ENCODE data around the gene PAK4. TPM values are rescaled to one million over a fixed set of nuclear protein-coding genes. Genes with fewer than 3 reads are reported as not detected.

The PAK4 gene
- total and polyA plus RNA-seq, 2 of the 13 experiments (the other 11 are each of a cell fraction or from before 2014, with no cell fraction given), result 9.5 to 17.8 TPM

- peaks cover 2 to 12% of the 10 kb centered on the region in 2 experiments; a peak in 1 of 5 replicates for H3K36me3 ChIP-seq (replicated peaks in 1 of 2; ENCODE audit: control insufficient read depth in 1 of 2, insufficient read depth in 2 of 2, low read length in 2 of 2)
- H3K27me3 ChIP-seq (ENCODE audit: control insufficient read depth in 1 of 2, insufficient read depth in 2 of 2, low read length in 2 of 2), result no peaks in the 10 kb centered on the region
- intact Hi-C loops (cut with micrococcal nuclease; ENCODE audit: unreplicated experiment), result no loop called here
- H3K4me1 ChIP-seq (ENCODE audit: insufficient read depth, low read length), result peaks cover 28% of the 10 kb centered on the region
- ChIA-PET CTCF (ENCODE audit: low intra/inter-chr PET ratio, low total read pairs) (no interaction called here), POLR2A (interaction anchor here (3.0 kb wide), 1 partner anchor 14 kb away, joined by 13 read pairs; no protein-coding TSS in a partner anchor)
- no peak overlapping the region for H3K4me2 ChIP-seq (ENCODE audit: low read depth, low read length)
- no peak for FAIRE-seq
- peaks cover 41% of the 10 kb centered on the region for H4K20me1 ChIP-seq (ENCODE audit: insufficient read depth, low read length)
- BruUV-seq (replicated peaks), result no TSS peak
- WGBS (ENCODE audit: low lambda C conversion rate), result 99% methylated on average over 7 of the region's 18 CpGs
- no peaks in the 10 kb centered on the region for H3K9me3 ChIP-seq (ENCODE audit: low read length)
- H3K4me3 ChIP-seq (replicated peaks in 1 of 3; ENCODE audit: insufficient read depth in 1 of 3, low read depth in 2 of 3, low read length in 3 of 3), result no peak overlapping the region
- no peak overlapping the region for H3K27ac ChIP-seq (ENCODE audit: extremely low read length, insufficient read depth, low read length)
- DNase-seq (ENCODE audit: low spot score), result no peak
- H3K79me2 ChIP-seq (ENCODE audit: insufficient read depth, low read length), result peaks cover 92% of the 10 kb centered on the region
- no peak overlapping the region for H2AFZ ChIP-seq (ENCODE audit: low read length)
- no peak for TF ChIP-seq CREB3 (CRISPR knock-in tag; IDR thresholded peaks at IDR 0.05)
- no peak for TF ChIP-seq GLI4 (CRISPR knock-in tag; IDR thresholded peaks at IDR 0.05; ENCODE audit: borderline replicate concordance)
- TF ChIP-seq SETDB1 (CRISPR knock-in tag; IDR thresholded peaks at IDR 0.05; ENCODE audit: borderline replicate concordance), result no peak
- no peak for TF ChIP-seq DPF2 (CRISPR knock-in tag; IDR thresholded peaks at IDR 0.05; ENCODE audit: borderline replicate concordance, low read depth)
- TF ChIP-seq MAFK (conservative IDR thresholded peaks at IDR 0.05 in 1 of 2, IDR thresholded peaks at IDR 0.05 in 1 of 2; ENCODE audit: low read length in 2 of 2), result no peak
- TF ChIP-seq, protein P1, sequence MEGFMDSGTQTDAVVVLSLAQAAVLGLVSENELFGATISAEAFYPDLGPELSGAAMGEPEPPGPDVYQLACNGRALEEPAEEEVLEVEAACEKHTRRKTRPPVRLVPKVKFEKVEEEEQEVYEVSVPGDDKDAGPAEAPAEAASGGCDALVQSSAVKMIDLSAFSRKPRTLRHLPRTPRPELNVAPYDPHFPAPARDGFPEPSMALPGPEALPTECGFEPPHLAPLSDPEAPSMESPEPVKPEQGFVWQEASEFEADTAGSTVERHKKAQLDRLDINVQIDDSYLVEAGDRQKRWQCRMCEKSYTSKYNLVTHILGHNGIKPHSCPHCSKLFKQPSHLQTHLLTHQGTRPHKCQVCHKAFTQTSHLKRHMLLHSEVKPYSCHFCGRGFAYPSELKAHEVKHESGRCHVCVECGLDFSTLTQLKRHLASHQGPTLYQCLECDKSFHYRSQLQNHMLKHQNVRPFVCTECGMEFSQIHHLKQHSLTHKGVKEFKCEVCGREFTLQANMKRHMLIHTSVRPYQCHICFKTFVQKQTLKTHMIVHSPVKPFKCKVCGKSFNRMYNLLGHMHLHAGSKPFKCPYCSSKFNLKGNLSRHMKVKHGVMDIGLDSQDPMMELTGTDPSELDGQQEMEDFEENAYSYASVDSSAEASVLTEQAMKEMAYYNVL (CRISPR knock-in tag; IDR thresholded peaks at IDR 0.05; ENCODE audit: borderline replicate concordance), result no peak
- TF ChIP-seq ZNF124 (CRISPR knock-in tag; IDR thresholded peaks at IDR 0.05), result no peak
- TF ChIP-seq, protein P2, sequence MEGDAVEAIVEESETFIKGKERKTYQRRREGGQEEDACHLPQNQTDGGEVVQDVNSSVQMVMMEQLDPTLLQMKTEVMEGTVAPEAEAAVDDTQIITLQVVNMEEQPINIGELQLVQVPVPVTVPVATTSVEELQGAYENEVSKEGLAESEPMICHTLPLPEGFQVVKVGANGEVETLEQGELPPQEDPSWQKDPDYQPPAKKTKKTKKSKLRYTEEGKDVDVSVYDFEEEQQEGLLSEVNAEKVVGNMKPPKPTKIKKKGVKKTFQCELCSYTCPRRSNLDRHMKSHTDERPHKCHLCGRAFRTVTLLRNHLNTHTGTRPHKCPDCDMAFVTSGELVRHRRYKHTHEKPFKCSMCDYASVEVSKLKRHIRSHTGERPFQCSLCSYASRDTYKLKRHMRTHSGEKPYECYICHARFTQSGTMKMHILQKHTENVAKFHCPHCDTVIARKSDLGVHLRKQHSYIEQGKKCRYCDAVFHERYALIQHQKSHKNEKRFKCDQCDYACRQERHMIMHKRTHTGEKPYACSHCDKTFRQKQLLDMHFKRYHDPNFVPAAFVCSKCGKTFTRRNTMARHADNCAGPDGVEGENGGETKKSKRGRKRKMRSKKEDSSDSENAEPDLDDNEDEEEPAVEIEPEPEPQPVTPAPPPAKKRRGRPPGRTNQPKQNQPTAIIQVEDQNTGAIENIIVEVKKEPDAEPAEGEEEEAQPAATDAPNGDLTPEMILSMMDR (CRISPR knock-in tag; IDR thresholded peaks at IDR 0.05), result no peak
- TF ChIP-seq ZNF761 (CRISPR knock-in tag; conservative IDR thresholded peaks at IDR 0.05), result no peak
- TF ChIP-seq MLLT10 (CRISPR knock-in tag; IDR thresholded peaks at IDR 0.05), result no peak
- TF ChIP-seq ZFP36 (IDR thresholded peaks at IDR 0.05; ENCODE audit: borderline replicate concordance, low read depth, low read length, partially characterized antibody), result no peak
- no peak for TF ChIP-seq ATF7 (IDR thresholded peaks at IDR 0.05)
- no peak for TF ChIP-seq ATF7 (CRISPR knock-in tag; IDR thresholded peaks at IDR 0.05)
- TF ChIP-seq ZNF567 (CRISPR knock-in tag; IDR thresholded peaks at IDR 0.05; ENCODE audit: borderline replicate concordance), result no peak
- no peak for TF ChIP-seq ZMYM2 (CRISPR knock-in tag; IDR thresholded peaks at IDR 0.05)
- TF ChIP-seq CENPBD1 (CRISPR knock-in tag; IDR thresholded peaks at IDR 0.05; ENCODE audit: borderline replicate concordance, low read depth), result no peak
- H3K9ac ChIP-seq (ENCODE audit: insufficient read depth, low read depth, low read length), result no peak overlapping the region
- in situ Hi-C loops (cut with HindIII; ENCODE audit: extremely low pct_ligation_motif_present, low pct_unique_long_range_greater_than_20kb), result no loop called here
- ATAC-seq, result no peak
Measured at GRCh38 chr19:39131255-39131755, 5.7 kb downstream of the PAK4 start.

All from HepG2 (cell line).